H1 (cell line): ENCODE data around the gene PLXNA4. TPM values are rescaled to one million over a fixed set of nuclear protein-coding genes. Genes with fewer than 3 reads are reported as not detected.
A peak's percentile ranks its signal among the peaks of the same experiment; 100 is the strongest.

Source experiments
- CTCF ChIA-PET: fragments of 300-600 bp; sonication (Branson Sonifier 250); formaldehyde crosslinking; loops from one replicate; lab custom pipeline; 2021; ENCODE audit not compliant: partially characterized antibody; lab: Charles Lee
- POLR2A ChIA-PET: fragments of 300-600 bp; sonication (Branson Sonifier 250); formaldehyde crosslinking; loops from one replicate; lab custom pipeline; 2021; ENCODE audit warnings: inconsistent platforms; ENCODE audit not compliant: partially characterized antibody; lab: Charles Lee
- DNase-seq, 2 experiments: peaks; one replicate each; pipeline versions ENCODE4 v3.0.0 to v3.0.0-alpha.2; 2010 to 2022; ENCODE audit warnings: low spot score in 2 of 2, low read depth in 1 of 2, mixed read lengths in 1 of 2
- FAIRE-seq: peaks from 2 replicates; lab custom pipeline; 2011; peaks lifted over from hg19 to GRCh38; lab: Jason Lieb, UNC
- H2AFZ ChIP-seq: 2 replicates; pipeline ENCODE4 v1.8.1; 2012; ENCODE audit warnings: low read length, inconsistent platforms
- H2AK5ac ChIP-seq: 2 replicates; pipeline ENCODE4 v1.6.1; 2013; ENCODE audit warnings: low read depth, low read length
- H2BK120ac ChIP-seq: replicated peaks from 2 replicates; pipeline ENCODE3; 2013; ENCODE audit warnings: low read depth, low read length, inconsistent platforms
- H2BK12ac ChIP-seq: 2 replicates; pipeline ENCODE4 v1.6.1; 2013; ENCODE audit warnings: low read depth, low read length
- H2BK15ac ChIP-seq: 2 replicates; pipeline ENCODE4 v1.6.1; 2013; ENCODE audit warnings: low read length
- H2BK20ac ChIP-seq: 2 replicates; pipeline ENCODE4 v1.6.1; 2013; ENCODE audit warnings: low read length
- H2BK5ac ChIP-seq: 2 replicates; pipeline ENCODE4 v1.6.1; 2013; ENCODE audit warnings: low read depth, low read length
- H3K14ac ChIP-seq: 2 replicates; pipeline ENCODE4 v1.6.1; 2013; ENCODE audit warnings: inconsistent platforms; ENCODE audit not compliant: insufficient read length
- H3K18ac ChIP-seq: 2 replicates; pipeline ENCODE4 v1.6.1; 2013; ENCODE audit warnings: low read length; ENCODE audit errors: extremely low read depth
- H3K23ac ChIP-seq: 2 replicates; pipeline ENCODE4 v1.6.1; 2013; ENCODE audit warnings: inconsistent platforms; ENCODE audit not compliant: insufficient read length
- H3K23me2 ChIP-seq: 2 replicates; pipeline ENCODE4 v1.6.1; 2013; ENCODE audit warnings: low read depth, low read length
- H3K27ac ChIP-seq: 2 replicates; pipeline ENCODE4 v1.6.1; 2011; ENCODE audit warnings: low read depth, low read length, inconsistent platforms
- H3K27me3 ChIP-seq, 4 experiments: replicated peaks in 1 of 4; 1 replicate in 1 of 4; 2 replicates in 3 of 4; pipeline versions ENCODE4 v1.6.1 to v1.8.1; 2011 to 2013; ENCODE audit warnings: low read length in 3 of 4, mild to moderate bottlenecking in 3 of 4, inconsistent platforms in 2 of 4, mixed read lengths in 2 of 4, moderate library complexity in 1 of 4; ENCODE audit not compliant: control insufficient read depth in 3 of 4, insufficient read depth in 3 of 4; ENCODE audit errors: extremely low read depth in 1 of 4
- H3K36me3 ChIP-seq, 4 experiments: 2 replicates each; pipeline versions ENCODE4 v1.6.1 to v1.8.1; 2011 to 2013; ENCODE audit warnings: mild to moderate bottlenecking in 4 of 4, low read length in 3 of 4, moderate library complexity in 2 of 4, control low read depth in 1 of 4, inconsistent platforms in 1 of 4; ENCODE audit not compliant: insufficient read depth in 4 of 4, control insufficient read depth in 2 of 4
- H3K4ac ChIP-seq: replicated peaks from 2 replicates; pipeline ENCODE3; 2013; ENCODE audit warnings: low read length, low read depth, mixed read lengths, inconsistent platforms; ENCODE audit not compliant: insufficient read length
- H3K4me1 ChIP-seq, 4 experiments: replicated peaks in 1 of 4; 1 replicate in 1 of 4; 2 replicates in 3 of 4; pipeline versions ENCODE4 v1.6.1 to v1.8.1; 2011 to 2013; ENCODE audit warnings: low read length in 3 of 4, inconsistent platforms in 2 of 4, mixed read lengths in 1 of 4; ENCODE audit not compliant: insufficient read depth in 4 of 4, control insufficient read depth in 3 of 4
- H3K4me2 ChIP-seq, 2 experiments: 2 replicates each; pipeline versions ENCODE4 v1.6.1 to v1.8.1; 2011 to 2013; ENCODE audit warnings: low read depth in 2 of 2, low read length in 2 of 2, control low read depth in 1 of 2, inconsistent platforms in 1 of 2, mild to moderate bottlenecking in 1 of 2; ENCODE audit not compliant: insufficient read depth in 1 of 2
- H3K4me3 ChIP-seq, 4 experiments: fragments of 200-600, 300-600 bp in 1 of 4; sonication (generic), shearing (Covaris generic), sonication (Bioruptor Twin) in 1 of 4; 2 replicates each; pipeline versions ENCODE4 v1.5.1 to v1.8.1; 2011 to 2016; ENCODE audit warnings: low read length in 4 of 4, low read depth in 3 of 4, control low read depth in 2 of 4, inconsistent platforms in 2 of 4, mild to moderate bottlenecking in 2 of 4, mixed read lengths in 1 of 4, moderate library complexity in 1 of 4; ENCODE audit not compliant: insufficient read depth in 2 of 4; ENCODE audit errors: extremely low read depth in 1 of 4
- H3K56ac ChIP-seq: replicated peaks from 2 replicates; pipeline ENCODE3; 2013; ENCODE audit warnings: low read depth, mild to moderate bottlenecking, mixed read lengths, low read length, inconsistent platforms; ENCODE audit not compliant: insufficient read length
- H3K79me1 ChIP-seq: 2 replicates; pipeline ENCODE4 v1.6.1; 2013; ENCODE audit warnings: low read depth, low read length, control low read depth
- H3K79me2 ChIP-seq, 2 experiments: 2 replicates each; pipeline versions ENCODE4 v1.6.1 to v1.8.1; 2012 to 2013; ENCODE audit warnings: low read length in 2 of 2, mild to moderate bottlenecking in 2 of 2, inconsistent platforms in 1 of 2; ENCODE audit not compliant: insufficient read depth in 2 of 2, control insufficient read depth in 1 of 2
- H3K9ac ChIP-seq, 4 experiments: replicated peaks in 1 of 4; 1 replicate in 1 of 4; 2 replicates in 3 of 4; pipeline versions ENCODE4 v1.6.1 to v1.8.1; 2011 to 2013; ENCODE audit warnings: low read depth in 3 of 4, low read length in 3 of 4, control low read depth in 2 of 4, mild to moderate bottlenecking in 2 of 4, moderate library complexity in 2 of 4, inconsistent platforms in 1 of 4; ENCODE audit errors: extremely low read depth in 1 of 4
- H3K9me3 ChIP-seq, 2 experiments: 2 replicates each; pipeline versions ENCODE4 v1.6.1 to v1.8.1; 2012 to 2013; ENCODE audit warnings: mild to moderate bottlenecking in 2 of 2, moderate library complexity in 2 of 2, control low read depth in 1 of 2, inconsistent platforms in 1 of 2, low read depth in 1 of 2, low read length in 1 of 2, mixed read lengths in 1 of 2; ENCODE audit not compliant: insufficient read depth in 2 of 2
- H4K20me1 ChIP-seq, 2 experiments: replicated peaks in 1 of 2; 2 replicates each; pipeline versions ENCODE3 to v1.8.1; 2011 to 2013; ENCODE audit warnings: inconsistent platforms in 2 of 2, low read length in 2 of 2, mild to moderate bottlenecking in 1 of 2; ENCODE audit not compliant: insufficient read depth in 2 of 2, control insufficient read depth in 1 of 2
- H4K5ac ChIP-seq: 2 replicates; pipeline ENCODE4 v1.6.1; 2013; ENCODE audit warnings: low read length, low read depth, mixed read lengths, inconsistent platforms; ENCODE audit not compliant: insufficient read length
- H4K8ac ChIP-seq: 2 replicates; pipeline ENCODE4 v1.8.0; 2013; ENCODE audit warnings: mild to moderate bottlenecking, moderate library complexity, low read length, inconsistent platforms; ENCODE audit not compliant: insufficient read depth; ENCODE audit errors: extremely low read depth
- H4K91ac ChIP-seq: replicated peaks from 2 replicates; pipeline ENCODE3; 2013; ENCODE audit warnings: low read length, mixed read lengths, inconsistent platforms; ENCODE audit not compliant: insufficient read length
- CBX8 ChIP-seq: fragments of 300-800, 300-1000 bp; sonication (generic); IDR thresholded peaks from 2 replicates; pipeline ENCODE4 v1.7.1; 2016; ENCODE audit warnings: low read depth, low read length, borderline replicate concordance
- CEBPB ChIP-seq: IDR thresholded peaks from 2 replicates; pipeline ENCODE4 v1.6.1; 2012; ENCODE audit warnings: low read depth, low read length
- JUND ChIP-seq: IDR thresholded peaks from 2 replicates; pipeline ENCODE4 v1.6.1; 2011; ENCODE audit warnings: mild to moderate bottlenecking, improper control_type of control experiment, low read length
- RAD21 ChIP-seq, 2 experiments: IDR thresholded peaks in 1 of 2; conservative IDR thresholded peaks in 1 of 2; 2 replicates each; pipeline ENCODE4 v1.6.1; 2011; ENCODE audit warnings: low read depth in 2 of 2, low read length in 2 of 2, improper control_type of control experiment in 1 of 2, inconsistent platforms in 1 of 2, mild to moderate bottlenecking in 1 of 2, moderate library complexity in 1 of 2
- RNF2 ChIP-seq: fragments of 200-900, 300-1000 bp; sonication (generic); IDR thresholded peaks from 2 replicates; pipeline ENCODE4 v1.7.1; 2016; ENCODE audit warnings: borderline replicate concordance, low read depth, mild to moderate bottlenecking, antibody characterized with exemption, low read length; ENCODE audit not compliant: poor library complexity, severe bottlenecking; ENCODE audit errors: missing control alignments
- SIRT6 ChIP-seq: IDR thresholded peaks from one replicate; pipeline ENCODE4 v1.7.1; 2012; ENCODE audit warnings: low read length, inconsistent platforms
- SIX5 ChIP-seq: IDR thresholded peaks from 2 replicates; pipeline ENCODE4 v1.6.1; 2011; ENCODE audit warnings: mild to moderate bottlenecking, low read depth, low read length
- SP4 ChIP-seq: IDR thresholded peaks from 2 replicates; pipeline ENCODE4 v1.6.1; 2012; ENCODE audit warnings: low read length, inconsistent platforms
- TAF7 ChIP-seq: optimal IDR thresholded peaks from 2 replicates; pipeline ENCODE3; 2011; ENCODE audit warnings: low read depth, mild to moderate bottlenecking, inconsistent platforms, low read length, moderate library complexity, borderline replicate concordance
- ZNF274 ChIP-seq: IDR thresholded peaks from 2 replicates; pipeline ENCODE4 v1.7.0; 2012; ENCODE audit warnings: low read length, borderline replicate concordance; ENCODE audit errors: extremely low read depth
- WGBS, 2 experiments: shearing (Covaris generic) in 1 of 2; methylation state at CpG; one replicate each; pipeline versions ENCODE4 v1.1.6 to v1.1.7; 2013 to 2015; ENCODE audit warnings: low lambda C conversion rate in 2 of 2, mixed read lengths in 2 of 2, inconsistent platforms in 1 of 2, low coverage in 1 of 2, missing lambda C conversion rate in 1 of 2; ENCODE audit not compliant: insufficient replicate concordance in 2 of 2, insufficient coverage in 1 of 2, insufficient read length in 1 of 2; ENCODE audit errors: extremely low coverage in 1 of 2, missing lambda C conversion rate in 1 of 2; 5-methylcytosine and 5-hydroxymethylcytosine counted together
- polyA plus RNA-seq, 7 experiments: library from polyadenylated mRNA; depleted of rRNA in 3 of 7; stranded (reverse) in 5 of 7; unstranded in 2 of 7; fragments of >200 nt in 5 of 7; fragments of 200-250 nt in 2 of 7; gene quantifications; 1 replicate in 5 of 7; 2 replicates in 1 of 7; 4 replicates in 1 of 7; pipeline versions ENCODE4 v1.2.1 to v1.2.3, GENCODE V29; 2011 to 2013; ENCODE audit warnings: missing spikeins in 2 of 7, mixed read lengths in 2 of 7
- total RNA-seq: library from RNA; stranded (reverse); fragmentation: NEBNext Ultra II Directional; extraction: Animal tissue kit (Norgen Biotek cat#: 25700); gene quantifications from 2 replicates; pipeline ENCODE4 v1.2.1, GENCODE V29; 2021
- TF ChIP-seq, protein P1 (sequence below): IDR thresholded peaks from 2 replicates; pipeline ENCODE4 v1.6.1; 2011; ENCODE audit warnings: low read depth, mild to moderate bottlenecking, low read length; ENCODE audit not compliant: insufficient read depth

The PLXNA4 gene
- total and polyA plus RNA-seq, 2 of the 8 experiments (the other 6 are each of a cell fraction or from before 2014, with no cell fraction given), result 0.76 to 0.79 TPM

DNA sequence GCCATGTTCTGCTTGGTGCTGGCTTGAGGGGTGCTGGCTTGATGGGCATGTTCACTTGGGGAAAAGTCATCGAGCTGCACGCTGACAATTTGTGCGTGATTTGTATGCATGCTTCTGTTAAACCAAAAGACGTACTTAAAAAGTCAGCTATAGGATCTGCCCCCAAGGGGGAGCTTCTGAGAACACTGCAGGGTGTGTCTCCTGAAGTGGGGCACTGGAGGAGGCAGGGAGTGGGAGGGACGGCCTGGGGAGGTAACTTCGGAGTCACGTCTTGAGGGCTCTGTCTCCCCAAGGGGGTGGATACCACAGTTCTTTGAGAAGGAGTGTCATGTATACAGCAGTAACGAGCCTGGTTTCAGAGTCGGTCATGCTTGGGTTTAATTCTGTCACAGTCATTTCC is 406.5 kb downstream of the PLXNA4 start:
- H3K4me1 ChIP-seq, result no peaks in the 10 kb centered on the region; a peak in 2 of 7 replicates
- no peak overlapping the region for H2BK15ac ChIP-seq
- no peaks in the 10 kb centered on the region for H3K9me3 ChIP-seq
- no peak overlapping the region for H2BK120ac ChIP-seq
- H2AFZ ChIP-seq, result no peak overlapping the region
- no peak overlapping the region for H2AK5ac ChIP-seq
- H3K56ac ChIP-seq, result no peak overlapping the region
- H4K5ac ChIP-seq, result no peak overlapping the region
- no peaks in the 10 kb centered on the region for H3K23me2 ChIP-seq
- H3K4me3 ChIP-seq, result no peak overlapping the region
- WGBS, 2 experiments, result 69% methylated on average over 9 of the region's 9 CpGs; no CpG with 5 or more reads in 1 of the 2 experiments
- no peak overlapping the region for H3K18ac ChIP-seq
- H3K36me3 ChIP-seq, result no peaks in the 10 kb centered on the region
- H3K4ac ChIP-seq, result no peak overlapping the region
- H3K23ac ChIP-seq, result no peak overlapping the region
- H3K79me2 ChIP-seq, result no peaks in the 10 kb centered on the region
- no peak overlapping the region; the same call in 1 of the 2 replicates for H2BK5ac ChIP-seq
- ChIA-PET CTCF (interaction anchor here (0.7 to 2.6 kb wide), 12 partner anchors 9 to 216 kb away, joined by 3 to 16 read pairs (median 5); no protein-coding TSS in a partner anchor), POLR2A (interaction anchor here (1.0 to 1.7 kb wide), 2 partner anchors 9 to 18 kb away, joined by 3 to 7 read pairs; no protein-coding TSS in a partner anchor)
- H3K9ac ChIP-seq, result no peak overlapping the region
- no peak overlapping the region for H3K27ac ChIP-seq
- H2BK20ac ChIP-seq, result no peak overlapping the region
- FAIRE-seq, result no peak
- H4K8ac ChIP-seq, result no peak overlapping the region
- no peak overlapping the region for H2BK12ac ChIP-seq
- DNase-seq, result no peak
- no peak overlapping the region for H3K4me2 ChIP-seq
- H4K20me1 ChIP-seq, result no peaks in the 10 kb centered on the region
- H3K14ac ChIP-seq, result no peak overlapping the region
- no peaks in the 10 kb centered on the region; the same call in 1 of the 2 replicates for H3K79me1 ChIP-seq
- no peaks in the 10 kb centered on the region for H3K27me3 ChIP-seq
- no peak overlapping the region for H4K91ac ChIP-seq
- TF ChIP-seq JUND, result no peak
- no peak for TF ChIP-seq TAF7
- TF ChIP-seq ZNF274, result no peak
- no peak for TF ChIP-seq SIX5
- no peak for TF ChIP-seq CBX8
- no peak for TF ChIP-seq SP4
- TF ChIP-seq, protein P1, sequence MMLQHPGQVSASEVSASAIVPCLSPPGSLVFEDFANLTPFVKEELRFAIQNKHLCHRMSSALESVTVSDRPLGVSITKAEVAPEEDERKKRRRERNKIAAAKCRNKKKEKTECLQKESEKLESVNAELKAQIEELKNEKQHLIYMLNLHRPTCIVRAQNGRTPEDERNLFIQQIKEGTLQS, result no peak
- TF ChIP-seq RAD21 (IDR thresholded peaks at IDR 0.05 in 1 of 2, conservative IDR thresholded peaks at IDR 0.05 in 1 of 2; ENCODE audit: low read depth in 2 of 2, low read length in 2 of 2), result peak; percentile 17 to 55; a peak in 3 of 4 replicates
- TF ChIP-seq CEBPB, result no peak
- TF ChIP-seq RNF2, result no peak
- TF ChIP-seq SIRT6, result no peak
